IMR-90 (cell line): ENCODE results near the gene SLC9A3. TPM values are rescaled to one million over a fixed set of nuclear protein-coding genes. Genes with fewer than 3 reads are reported as not detected.

Experiments
- ATAC-seq: fragments of 200-7000 bp; cut with Tn5 transposase; 2 replicates; pipeline ENCODE4 v1.9.1; 2020; ENCODE audit warnings: low read depth, mild to moderate bottlenecking, moderate library complexity
- BruUV-seq: library from RNA; stranded (reverse); fragments of 400-500 nt; replicated peaks from 2 replicates; lab custom pipeline; 2021; lab: Mats Ljungman, UMichigan
- CTCF ChIA-PET: fragments of 300-600 bp; formaldehyde crosslinking; extraction: SDS; loops from one replicate; lab custom pipeline; 2021; ENCODE audit warnings: antibody characterized with exemption; lab: Yijun Ruan, JAX
- POLR2A ChIA-PET: fragments of 300-600 bp; sonication (Branson Sonifier 250); formaldehyde crosslinking; loops from one replicate; lab custom pipeline; 2022; ENCODE audit warnings: antibody characterized with exemption; ENCODE audit not compliant: unreplicated experiment; lab: Charles Lee
- DNase-seq: peaks from one replicate; pipeline ENCODE4 v3.0.0; 2013
- H2AFZ ChIP-seq: replicated peaks from 2 replicates; pipeline ENCODE3; 2013; ENCODE audit warnings: low read length, mild to moderate bottlenecking; ENCODE audit not compliant: poor library complexity
- H2AK5ac ChIP-seq: 2 replicates; pipeline ENCODE4 v1.6.1; 2013; ENCODE audit warnings: low read depth, low read length, inconsistent platforms
- H2AK9ac ChIP-seq: replicated peaks from 2 replicates; pipeline ENCODE3; 2013; ENCODE audit warnings: mild to moderate bottlenecking, low read depth, low read length, moderate library complexity; ENCODE audit not compliant: poor library complexity
- H2BK120ac ChIP-seq: 2 replicates; pipeline ENCODE4 v1.6.1; 2013; ENCODE audit warnings: low read depth, low read length, inconsistent platforms
- H2BK15ac ChIP-seq: 3 replicates; pipeline ENCODE4 v1.6.1; 2013; ENCODE audit warnings: low read depth, low read length, inconsistent platforms
- H2BK20ac ChIP-seq: 2 replicates; pipeline ENCODE4 v1.6.1; 2013; ENCODE audit warnings: low read depth, mild to moderate bottlenecking, inconsistent platforms, low read length, moderate library complexity
- H2BK5ac ChIP-seq: 2 replicates; pipeline ENCODE4 v1.6.1; 2013; ENCODE audit warnings: mild to moderate bottlenecking, low read depth, low read length, inconsistent platforms; ENCODE audit not compliant: poor library complexity, severe bottlenecking
- H3K14ac ChIP-seq: replicated peaks from 2 replicates; pipeline ENCODE4 v1.6.1; 2013; ENCODE audit warnings: low read depth, low read length, inconsistent platforms
- H3K18ac ChIP-seq: 2 replicates; pipeline ENCODE4 v1.6.1; 2013; ENCODE audit warnings: low read depth, low read length, control low read depth
- H3K23ac ChIP-seq: 2 replicates; pipeline ENCODE4 v1.6.1; 2013; ENCODE audit warnings: low read depth, low read length, inconsistent platforms
- H3K27ac ChIP-seq: 2 replicates; pipeline ENCODE4 v1.5.1; 2013; ENCODE audit warnings: mild to moderate bottlenecking, control low read depth, low read length; ENCODE audit not compliant: insufficient read depth
- H3K27me3 ChIP-seq: 2 replicates; pipeline ENCODE4 v1.6.1; 2013; ENCODE audit warnings: low read length; ENCODE audit not compliant: control insufficient read depth, insufficient read depth
- H3K36me3 ChIP-seq: 2 replicates; pipeline ENCODE4 v1.6.1; 2013; ENCODE audit warnings: low read length, mixed read lengths; ENCODE audit not compliant: control insufficient read depth, insufficient read depth
- H3K4ac ChIP-seq: 2 replicates; pipeline ENCODE4 v1.6.1; 2013; ENCODE audit warnings: low read depth, low read length, inconsistent platforms
- H3K4me1 ChIP-seq: 2 replicates; pipeline ENCODE4 v1.6.1; 2013; ENCODE audit warnings: low read length, mixed read lengths; ENCODE audit not compliant: control insufficient read depth, insufficient read depth
- H3K4me2 ChIP-seq: 2 replicates; pipeline ENCODE4 v1.6.1; 2013; ENCODE audit warnings: low read depth, mild to moderate bottlenecking, control low read depth, low read length, moderate library complexity
- H3K4me3 ChIP-seq: 2 replicates; pipeline ENCODE4 v1.5.1; 2013; ENCODE audit warnings: low read depth, mild to moderate bottlenecking, control low read depth, low read length, moderate library complexity; ENCODE audit not compliant: insufficient read depth
- H3K56ac ChIP-seq: 2 replicates; pipeline ENCODE4 v1.6.1; 2013; ENCODE audit warnings: low read length, inconsistent platforms; ENCODE audit not compliant: insufficient read depth; ENCODE audit errors: extremely low read depth
- H3K79me1 ChIP-seq, 2 experiments: 2 replicates each; pipeline ENCODE4 v1.6.1; 2013; ENCODE audit warnings: low read length in 2 of 2, inconsistent platforms in 1 of 2, low read depth in 1 of 2
- H3K9ac ChIP-seq: 2 replicates; pipeline ENCODE4 v1.6.1; 2013; ENCODE audit warnings: low read depth, low read length, control low read depth
- H3K9me1 ChIP-seq: 2 replicates; pipeline ENCODE4 v1.6.1; 2013; ENCODE audit warnings: low read length, inconsistent platforms; ENCODE audit not compliant: insufficient read depth
- H3K9me3 ChIP-seq: 2 replicates; pipeline ENCODE4 v1.6.1; 2013; ENCODE audit warnings: low read length; ENCODE audit not compliant: control insufficient read depth, insufficient read depth
- H4K20me1 ChIP-seq: 2 replicates; pipeline ENCODE4 v1.6.1; 2013; ENCODE audit warnings: low read length, inconsistent platforms; ENCODE audit not compliant: insufficient read depth
- H4K5ac ChIP-seq: 2 replicates; pipeline ENCODE4 v1.6.1; 2013; ENCODE audit warnings: mild to moderate bottlenecking, low read depth, low read length, control low read depth
- H4K8ac ChIP-seq, 2 experiments: 2 replicates each; pipeline ENCODE4 v1.6.1; 2013; ENCODE audit warnings: low read depth in 2 of 2, low read length in 2 of 2, control low read depth in 1 of 2, inconsistent platforms in 1 of 2
- H4K91ac ChIP-seq: 2 replicates; pipeline ENCODE4 v1.6.1; 2013; ENCODE audit warnings: low read depth, low read length, inconsistent platforms; ENCODE audit not compliant: insufficient read depth
- BHLHE40 ChIP-seq: fragments of 150-350 bp; IDR thresholded peaks from 2 replicates; pipeline ENCODE4 v1.6.1; 2016; ENCODE audit warnings: mild to moderate bottlenecking, low read depth, low read length
- CEBPB ChIP-seq: IDR thresholded peaks from 2 replicates; pipeline ENCODE4 v1.6.1; 2012; ENCODE audit warnings: low read depth, low read length, improper control_type of control experiment
- CHD1 ChIP-seq: IDR thresholded peaks from 2 replicates; pipeline ENCODE4 v1.6.1; 2012; ENCODE audit warnings: low read depth, low read length, improper control_type of control experiment
- CTCF ChIP-seq: conservative IDR thresholded peaks from 2 replicates; pipeline ENCODE4 v1.5.1; 2012; ENCODE audit warnings: mild to moderate bottlenecking, low read depth, low read length, improper control_type of control experiment
- FOS ChIP-seq: fragments of 150-350 bp; IDR thresholded peaks from 2 replicates; pipeline ENCODE4 v1.6.1; 2016; ENCODE audit warnings: low read depth, low read length
- MAFK ChIP-seq: IDR thresholded peaks from 2 replicates; pipeline ENCODE4 v1.6.1; 2012; ENCODE audit warnings: low read depth, low read length, improper control_type of control experiment
- MAZ ChIP-seq: IDR thresholded peaks from 2 replicates; pipeline ENCODE4 v1.6.1; 2012; ENCODE audit warnings: low read depth, mild to moderate bottlenecking, low read length, improper control_type of control experiment, moderate library complexity, borderline replicate concordance
- MXI1 ChIP-seq: IDR thresholded peaks from 2 replicates; pipeline ENCODE4 v1.6.1; 2012; ENCODE audit warnings: low read depth, mild to moderate bottlenecking, low read length, moderate library complexity, borderline replicate concordance
- NFE2L2 ChIP-seq: fragments of 150-350 bp; IDR thresholded peaks from 2 replicates; pipeline ENCODE4 v1.6.1; 2016; ENCODE audit warnings: low read depth, mild to moderate bottlenecking, low read length
- POLR2A ChIP-seq: IDR thresholded peaks from 2 replicates; pipeline ENCODE4 v1.6.1; 2012; ENCODE audit warnings: mild to moderate bottlenecking, low read depth, low read length
- RAD21 ChIP-seq: IDR thresholded peaks from 2 replicates; pipeline ENCODE4 v1.6.1; 2012; ENCODE audit warnings: low read length, improper control_type of control experiment
- RCOR1 ChIP-seq: IDR thresholded peaks from 2 replicates; pipeline ENCODE4 v1.6.1; 2012; ENCODE audit warnings: mild to moderate bottlenecking, low read length, improper control_type of control experiment; ENCODE audit not compliant: insufficient replicate concordance
- RFX5 ChIP-seq: IDR thresholded peaks from 2 replicates; pipeline ENCODE4 v1.8.0; 2012; ENCODE audit warnings: low read depth, mild to moderate bottlenecking, low read length, moderate library complexity
- SMC3 ChIP-seq: fragments of 150-350 bp; IDR thresholded peaks from 2 replicates; pipeline ENCODE4 v1.6.1; 2016; ENCODE audit warnings: low read depth, mild to moderate bottlenecking, antibody characterized with exemption, low read length, moderate library complexity
- WGBS, 2 experiments: methylation state at CpG; one replicate each; pipeline versions ENCODE4 v1.1.5 to v1.1.7; 2013; ENCODE audit warnings: missing lambda C conversion rate in 2 of 2; ENCODE audit not compliant: insufficient read length in 1 of 2; ENCODE audit errors: extremely low coverage in 2 of 2; 5-methylcytosine and 5-hydroxymethylcytosine counted together
- dilution Hi-C: fragments of 300-500 bp; cut with HindIII; formaldehyde crosslinking; loops from one replicate; pipeline ENCODE4 v1.14.3; 2018; ENCODE audit warnings: low sequenced_read_pairs; ENCODE audit not compliant: unreplicated experiment
- in situ Hi-C: fragments of 300-500 bp; cut with MboI; formaldehyde crosslinking; loops from 3 replicates; pipeline ENCODE4 v1.14.3; 2019; ENCODE audit warnings: low sequenced_read_pairs, inconsistent platforms, mixed read lengths
- intact Hi-C: fragments of 100-400 bp; cut with micrococcal nuclease; formaldehyde crosslinking; loops from 2 replicates; pipeline ENCODE4 v1.10.0; 2022
- polyA plus RNA-seq, 3 experiments: library from polyadenylated mRNA; depleted of rRNA; stranded (reverse); fragments of >200 nt; gene quantifications; 2 replicates each; pipeline ENCODE4 v1.2.3, GENCODE V29; 2012; ENCODE audit warnings: low replicate concordance in 1 of 3
- total RNA-seq: library from RNA; depleted of rRNA; stranded (reverse); fragments of >200 nt; gene quantifications from 2 replicates; pipeline ENCODE4 v1.2.3, GENCODE V29; 2012
- TF ChIP-seq, protein P1 (sequence below): fragments of 150-350 bp; IDR thresholded peaks from 2 replicates; pipeline ENCODE4 v1.6.1; 2017; ENCODE audit warnings: mild to moderate bottlenecking, antibody characterized with exemption, low read length, low read depth
- TF ChIP-seq, protein P2 (sequence below): fragments of 150-350 bp; IDR thresholded peaks from 2 replicates; pipeline ENCODE4 v1.6.1; 2016; ENCODE audit warnings: low read depth, mild to moderate bottlenecking, low read length, moderate library complexity, borderline replicate concordance

The SLC9A3 gene
- total and polyA plus RNA-seq, 2 of the 4 experiments (the other 2 are of a cell fraction): 0.72 to 1.5 TPM

DNA sequence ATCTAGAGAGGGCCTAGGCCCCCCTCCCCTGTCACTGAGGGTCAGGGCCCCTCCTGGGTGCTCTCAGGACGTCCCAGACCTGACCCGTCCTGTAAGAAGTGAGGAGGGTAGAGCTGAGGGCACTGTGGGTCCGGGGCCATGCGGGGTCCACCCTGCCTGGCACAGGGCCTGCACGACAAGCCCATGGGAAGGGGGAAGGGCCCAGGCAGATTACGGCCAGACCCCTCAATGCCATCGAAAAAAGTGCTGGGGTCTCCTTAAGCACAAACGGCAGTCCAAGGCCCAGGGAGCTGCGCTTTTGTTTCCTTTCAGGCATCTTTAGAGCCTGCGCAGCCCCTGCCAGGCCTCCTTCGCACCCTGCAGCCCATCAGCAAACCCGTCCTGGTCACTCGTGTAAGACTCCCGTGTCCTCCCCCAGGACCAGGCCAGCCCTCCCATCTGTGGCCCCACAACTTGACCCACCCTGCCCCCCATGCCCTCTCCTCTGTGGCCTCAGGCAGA is 85.7 kb downstream of the SLC9A3 start:
- intact Hi-C loops (no loop called here), dilution Hi-C loops (no loop called here), in situ Hi-C loops (loop anchor here (5.0 kb wide), 1 partner anchor 126 kb away; no protein-coding TSS in a partner anchor)
- Histone ChIP-seq H3K4me1 (peaks cover 5% of the 10 kb centered on the region), H3K14ac (no peak overlapping the region), H2AFZ (no peak overlapping the region), H2BK15ac (no peak overlapping the region; the same call in 2 of the 3 replicates), H3K23ac (no peak overlapping the region), H3K9me3 (no peaks in the 10 kb centered on the region), H3K9ac (no peak overlapping the region), H4K20me1 (peaks cover 4% of the 10 kb centered on the region; the same call in 1 of the 2 replicates), H3K18ac (no peak overlapping the region), H3K27me3 (no peaks in the 10 kb centered on the region), H2BK120ac (no peak overlapping the region), H3K36me3 (peaks cover 19% of the 10 kb centered on the region; the same call in 1 of the 2 replicates), H3K79me1 (peaks cover 13 to 50% of the 10 kb centered on the region in 2 experiments), H3K4me3 (no peak overlapping the region), H3K4ac (peak overlapping the region; percentile 15; the same call in 1 of the 2 replicates), H4K8ac (no peak overlapping the region), H3K9me1 (peaks cover 4% of the 10 kb centered on the region; the same call in 1 of the 2 replicates), H2BK20ac (no peak overlapping the region), H3K56ac (no peak overlapping the region), H4K91ac (no peak overlapping the region), H2BK5ac (no peak overlapping the region), H2AK9ac (no peak overlapping the region), H3K4me2 (no peak overlapping the region), H4K5ac (no peak overlapping the region), H2AK5ac (no peak overlapping the region), H3K27ac (no peak overlapping the region)
- no TSS peak for BruUV-seq
- ChIA-PET CTCF (no interaction called here), POLR2A (no interaction called here)
- WGBS, 2 experiments: 74% methylated on average over 10 of the region's 14 CpGs; no CpG with 5 or more reads in 1 of the 2 experiments
- ATAC-seq (no peak), DNase-seq (no peak)
- TF ChIP-seq, protein P1, sequence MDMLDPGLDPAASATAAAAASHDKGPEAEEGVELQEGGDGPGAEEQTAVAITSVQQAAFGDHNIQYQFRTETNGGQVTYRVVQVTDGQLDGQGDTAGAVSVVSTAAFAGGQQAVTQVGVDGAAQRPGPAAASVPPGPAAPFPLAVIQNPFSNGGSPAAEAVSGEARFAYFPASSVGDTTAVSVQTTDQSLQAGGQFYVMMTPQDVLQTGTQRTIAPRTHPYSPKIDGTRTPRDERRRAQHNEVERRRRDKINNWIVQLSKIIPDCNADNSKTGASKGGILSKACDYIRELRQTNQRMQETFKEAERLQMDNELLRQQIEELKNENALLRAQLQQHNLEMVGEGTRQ: no peak
- no peak for TF ChIP-seq CEBPB
- TF ChIP-seq CHD1: no peak
- TF ChIP-seq CTCF: no peak
- no peak for TF ChIP-seq BHLHE40
- TF ChIP-seq FOS: no peak
- no peak for TF ChIP-seq SMC3
- no peak for TF ChIP-seq MAFK
- no peak for TF ChIP-seq RAD21
- TF ChIP-seq RCOR1: no peak
- TF ChIP-seq RFX5: no peak
- no peak for TF ChIP-seq POLR2A
- TF ChIP-seq NFE2L2: no peak
- TF ChIP-seq, protein P2, sequence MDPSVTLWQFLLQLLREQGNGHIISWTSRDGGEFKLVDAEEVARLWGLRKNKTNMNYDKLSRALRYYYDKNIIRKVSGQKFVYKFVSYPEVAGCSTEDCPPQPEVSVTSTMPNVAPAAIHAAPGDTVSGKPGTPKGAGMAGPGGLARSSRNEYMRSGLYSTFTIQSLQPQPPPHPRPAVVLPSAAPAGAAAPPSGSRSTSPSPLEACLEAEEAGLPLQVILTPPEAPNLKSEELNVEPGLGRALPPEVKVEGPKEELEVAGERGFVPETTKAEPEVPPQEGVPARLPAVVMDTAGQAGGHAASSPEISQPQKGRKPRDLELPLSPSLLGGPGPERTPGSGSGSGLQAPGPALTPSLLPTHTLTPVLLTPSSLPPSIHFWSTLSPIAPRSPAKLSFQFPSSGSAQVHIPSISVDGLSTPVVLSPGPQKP: no peak
- TF ChIP-seq MXI1: no peak
- no peak for TF ChIP-seq MAZ
